Activated T-cell treated with anti-CD3 and anti-CD28 coated beads, Interleukin-2, amount 50 U/mL, for 24 hours (primary cell): ENCODE data around the gene CYB5D1.
A peak's percentile ranks its signal among the peaks of the same experiment; 100 is the strongest.

ENCODE experiments used
- DNase-seq: peaks from one replicate; pipeline ENCODE4 v3.0.0-alpha.2; 2020
- H3K27ac Mint-ChIP-seq: 2 replicates; pipeline ENCODE4 v1.8.0; 2020; ENCODE audit warnings: mild to moderate bottlenecking, mixed read lengths
- H3K27me3 Mint-ChIP-seq: 2 replicates; pipeline ENCODE4 v1.8.0; 2020; ENCODE audit warnings: mixed read lengths
- H3K36me3 Mint-ChIP-seq: 2 replicates; pipeline ENCODE4 v1.8.0; 2020; ENCODE audit warnings: low read depth, mixed read lengths
- H3K4me1 Mint-ChIP-seq: 2 replicates; pipeline ENCODE4 v1.8.0; 2020; ENCODE audit warnings: low read depth, mixed read lengths
- H3K4me3 Mint-ChIP-seq: 2 replicates; pipeline ENCODE4 v1.8.0; 2020; ENCODE audit warnings: mild to moderate bottlenecking, moderate library complexity, mixed read lengths
- H3K9me3 Mint-ChIP-seq: 2 replicates; pipeline ENCODE4 v1.8.0; 2020; ENCODE audit warnings: mixed read lengths

CYB5D1 gene

DNA sequence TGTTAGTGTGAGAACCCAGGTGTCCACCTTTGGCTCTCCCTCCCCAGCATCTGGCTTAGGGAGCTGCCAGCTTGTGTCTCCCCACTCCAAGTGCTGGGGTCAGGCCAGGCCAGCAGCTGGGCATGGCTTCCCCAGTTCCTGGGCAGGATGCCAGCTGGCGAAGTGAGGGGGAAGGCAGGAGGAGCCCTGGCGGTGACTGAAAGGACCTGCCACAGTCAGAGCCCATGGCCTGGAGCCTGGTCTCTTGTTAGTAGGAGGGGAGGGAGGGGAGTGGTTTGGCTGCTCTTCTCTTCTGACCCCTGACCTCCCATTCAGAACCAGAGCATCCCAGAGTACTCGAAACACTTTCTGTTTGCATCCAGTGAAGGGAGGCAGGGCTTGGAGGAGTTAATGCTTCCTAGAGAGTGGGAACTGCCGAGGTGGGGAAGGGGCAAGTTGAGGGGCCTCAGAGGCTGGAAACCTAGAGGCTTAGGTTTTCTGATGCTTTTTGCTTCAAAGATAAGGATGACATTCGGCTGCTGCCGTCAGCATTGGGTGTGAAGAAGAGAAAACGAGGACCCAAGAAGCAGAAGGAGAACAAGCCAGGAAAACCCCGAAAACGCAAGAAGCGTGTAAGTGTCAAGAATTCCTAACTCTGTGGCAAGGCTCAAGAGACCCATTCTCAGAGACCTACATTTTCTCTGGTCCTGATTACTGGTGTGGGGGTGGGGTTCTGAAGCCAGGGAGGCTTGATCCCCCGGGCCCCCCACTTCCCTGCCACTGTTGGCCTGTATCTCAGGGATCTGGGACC lies 31.6 kb downstream of the CYB5D1 start:
- DNase-seq, result no peak
- no peak overlapping the region for H3K27ac Mint-ChIP-seq
- no peak overlapping the region for H3K4me3 Mint-ChIP-seq
- peaks cover 8% of the 10 kb centered on the region for H3K4me1 Mint-ChIP-seq
- peaks cover 62% of the 10 kb centered on the region for H3K36me3 Mint-ChIP-seq
- no peaks in the 10 kb centered on the region for H3K27me3 Mint-ChIP-seq
- H3K9me3 Mint-ChIP-seq, result no peaks in the 10 kb centered on the region

DNA sequence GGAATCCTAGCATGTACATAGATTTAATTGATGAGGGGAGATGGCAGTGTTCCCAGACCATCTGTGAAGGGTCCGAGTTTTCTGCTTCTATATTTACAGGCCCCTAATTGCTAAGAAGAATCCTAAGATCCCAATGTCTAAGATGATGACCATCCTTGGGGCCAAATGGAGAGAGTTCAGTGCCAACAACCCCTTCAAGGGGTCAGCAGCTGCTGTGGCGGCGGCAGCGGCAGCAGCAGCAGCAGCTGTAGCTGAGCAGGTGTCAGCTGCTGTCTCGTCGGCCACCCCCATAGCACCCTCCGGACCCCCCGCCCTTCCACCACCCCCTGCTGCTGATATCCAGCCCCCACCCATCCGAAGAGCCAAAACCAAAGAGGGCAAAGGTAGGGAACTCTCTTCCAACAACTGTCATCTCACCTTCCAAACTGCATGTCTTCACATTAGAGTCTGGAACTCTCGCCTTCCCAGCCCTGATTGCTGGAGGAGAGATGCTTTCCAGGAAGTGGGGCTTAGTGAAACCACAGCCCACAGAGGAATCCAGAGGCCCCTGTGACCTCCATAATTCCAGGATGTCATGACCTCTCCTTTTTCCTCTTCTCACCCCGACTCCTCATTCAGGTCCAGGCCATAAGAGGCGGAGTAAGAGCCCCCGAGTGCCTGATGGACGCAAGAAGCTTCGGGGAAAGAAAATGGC lies 35.5 kb downstream of the CYB5D1 start:
- H3K27ac Mint-ChIP-seq, result peak overlapping the region; percentile 65
- H3K36me3 Mint-ChIP-seq, result peaks cover 88% of the 10 kb centered on the region
- DNase-seq, result no peak

DNA sequence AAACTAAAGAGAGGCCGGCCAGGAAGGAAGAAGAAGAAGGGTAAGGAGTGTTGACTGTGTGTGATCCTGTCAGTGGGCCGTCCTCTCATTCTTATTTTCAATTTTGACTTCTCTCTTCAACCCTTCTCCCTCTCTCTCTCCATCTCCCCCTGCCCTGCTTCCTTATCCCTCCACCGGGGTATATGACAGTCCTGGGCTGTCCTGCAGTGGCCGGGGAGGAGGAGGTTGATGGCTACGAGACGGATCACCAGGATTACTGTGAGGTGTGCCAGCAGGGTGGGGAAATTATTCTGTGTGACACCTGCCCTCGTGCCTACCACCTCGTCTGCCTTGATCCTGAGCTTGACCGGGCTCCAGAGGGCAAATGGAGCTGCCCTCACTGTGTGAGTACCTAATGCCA lies 36.4 kb downstream of the CYB5D1 start:
- H3K27me3 Mint-ChIP-seq, result no peaks in the 10 kb centered on the region
- H3K4me3 Mint-ChIP-seq, result no peak overlapping the region
- no peaks in the 10 kb centered on the region for H3K9me3 Mint-ChIP-seq
- peak overlapping the region; percentile 65 for H3K27ac Mint-ChIP-seq
- DNase-seq, result peak; percentile 19
- H3K36me3 Mint-ChIP-seq, result peaks cover 95% of the 10 kb centered on the region
- peaks cover 23% of the 10 kb centered on the region for H3K4me1 Mint-ChIP-seq

More for the DNA sequence above, 35.5 kb downstream of the CYB5D1 start:
- Mint-ChIP-seq H3K9me3 (no peaks in the 10 kb centered on the region), H3K4me3 (no peak overlapping the region), H3K4me1 (peaks cover 23% of the 10 kb centered on the region), H3K27me3 (no peaks in the 10 kb centered on the region)

DNA sequence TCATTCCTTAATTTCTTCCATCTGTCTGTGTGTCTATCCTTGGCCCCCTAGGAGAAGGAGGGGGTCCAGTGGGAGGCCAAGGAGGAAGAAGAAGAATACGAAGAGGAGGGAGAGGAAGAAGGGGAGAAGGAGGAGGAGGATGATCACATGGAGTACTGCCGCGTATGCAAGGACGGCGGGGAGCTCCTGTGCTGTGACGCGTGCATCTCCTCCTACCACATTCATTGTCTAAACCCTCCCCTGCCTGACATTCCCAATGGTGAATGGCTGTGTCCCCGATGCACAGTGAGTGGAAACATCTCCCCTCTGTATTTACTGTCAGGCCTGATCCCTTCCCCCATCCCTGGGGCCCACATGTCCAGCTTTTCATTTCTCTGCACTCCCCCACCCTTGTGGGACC lies 37.1 kb downstream of the CYB5D1 start:
- H3K4me3 Mint-ChIP-seq, result no peak overlapping the region

DNA sequence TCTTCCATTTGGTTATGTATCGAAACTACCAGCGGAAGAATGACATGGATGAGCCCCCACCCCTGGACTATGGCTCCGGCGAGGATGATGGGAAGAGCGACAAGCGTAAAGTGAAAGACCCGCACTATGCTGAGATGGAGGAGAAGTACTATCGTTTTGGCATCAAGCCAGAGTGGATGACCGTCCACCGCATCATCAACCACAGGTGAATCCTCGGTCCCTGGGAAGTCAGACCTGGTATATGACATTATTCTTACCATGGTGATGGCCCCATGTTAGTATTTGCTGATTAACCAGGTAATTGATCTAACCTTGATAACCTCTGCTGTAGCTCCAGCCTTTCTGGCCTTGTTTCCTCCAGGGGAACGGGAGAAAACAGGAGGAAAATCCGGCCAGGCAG lies 39.3 kb downstream of the CYB5D1 start:
- peak; percentile 13 for DNase-seq
- peaks cover 16% of the 10 kb centered on the region for H3K4me1 Mint-ChIP-seq
- no peaks in the 10 kb centered on the region for H3K9me3 Mint-ChIP-seq
- H3K36me3 Mint-ChIP-seq, result peaks cover 94% of the 10 kb centered on the region
- peak overlapping the region; percentile 81 for H3K27ac Mint-ChIP-seq
- H3K27me3 Mint-ChIP-seq, result no peaks in the 10 kb centered on the region
- no peak overlapping the region for H3K4me3 Mint-ChIP-seq

More for the DNA sequence above, 37.1 kb downstream of the CYB5D1 start:
- no peaks in the 10 kb centered on the region for H3K9me3 Mint-ChIP-seq
- H3K27ac Mint-ChIP-seq, result peak overlapping the region; percentile 39
- peaks cover 95% of the 10 kb centered on the region for H3K36me3 Mint-ChIP-seq
- peak; percentile 20 for DNase-seq
- H3K27me3 Mint-ChIP-seq, result no peaks in the 10 kb centered on the region
- H3K4me1 Mint-ChIP-seq, result peaks cover 23% of the 10 kb centered on the region

DNA sequence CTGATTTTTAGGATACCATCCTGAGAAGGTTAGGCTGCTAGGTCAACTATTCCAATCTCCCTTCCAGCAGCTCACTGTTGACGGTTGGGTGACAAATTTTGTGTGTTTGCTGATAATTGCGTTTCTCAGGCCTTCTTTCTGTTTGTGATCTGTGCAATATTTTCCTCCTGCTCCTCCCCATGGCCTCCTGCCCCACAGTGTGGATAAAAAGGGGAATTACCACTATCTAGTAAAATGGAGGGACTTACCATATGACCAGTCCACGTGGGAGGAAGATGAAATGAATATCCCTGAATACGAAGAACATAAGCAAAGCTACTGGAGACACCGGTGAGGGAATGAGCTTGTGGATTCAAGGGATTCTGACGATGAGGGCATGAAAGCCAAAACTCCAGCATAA lies 40.0 kb downstream of the CYB5D1 start:
- H3K36me3 Mint-ChIP-seq, result peaks cover 95% of the 10 kb centered on the region
- DNase-seq, result peak; percentile 28
- peak overlapping the region; percentile 81 for H3K27ac Mint-ChIP-seq
- peaks cover 16% of the 10 kb centered on the region for H3K4me1 Mint-ChIP-seq
- no peak overlapping the region for H3K4me3 Mint-ChIP-seq
- H3K27me3 Mint-ChIP-seq, result no peaks in the 10 kb centered on the region
- H3K9me3 Mint-ChIP-seq, result no peaks in the 10 kb centered on the region

DNA sequence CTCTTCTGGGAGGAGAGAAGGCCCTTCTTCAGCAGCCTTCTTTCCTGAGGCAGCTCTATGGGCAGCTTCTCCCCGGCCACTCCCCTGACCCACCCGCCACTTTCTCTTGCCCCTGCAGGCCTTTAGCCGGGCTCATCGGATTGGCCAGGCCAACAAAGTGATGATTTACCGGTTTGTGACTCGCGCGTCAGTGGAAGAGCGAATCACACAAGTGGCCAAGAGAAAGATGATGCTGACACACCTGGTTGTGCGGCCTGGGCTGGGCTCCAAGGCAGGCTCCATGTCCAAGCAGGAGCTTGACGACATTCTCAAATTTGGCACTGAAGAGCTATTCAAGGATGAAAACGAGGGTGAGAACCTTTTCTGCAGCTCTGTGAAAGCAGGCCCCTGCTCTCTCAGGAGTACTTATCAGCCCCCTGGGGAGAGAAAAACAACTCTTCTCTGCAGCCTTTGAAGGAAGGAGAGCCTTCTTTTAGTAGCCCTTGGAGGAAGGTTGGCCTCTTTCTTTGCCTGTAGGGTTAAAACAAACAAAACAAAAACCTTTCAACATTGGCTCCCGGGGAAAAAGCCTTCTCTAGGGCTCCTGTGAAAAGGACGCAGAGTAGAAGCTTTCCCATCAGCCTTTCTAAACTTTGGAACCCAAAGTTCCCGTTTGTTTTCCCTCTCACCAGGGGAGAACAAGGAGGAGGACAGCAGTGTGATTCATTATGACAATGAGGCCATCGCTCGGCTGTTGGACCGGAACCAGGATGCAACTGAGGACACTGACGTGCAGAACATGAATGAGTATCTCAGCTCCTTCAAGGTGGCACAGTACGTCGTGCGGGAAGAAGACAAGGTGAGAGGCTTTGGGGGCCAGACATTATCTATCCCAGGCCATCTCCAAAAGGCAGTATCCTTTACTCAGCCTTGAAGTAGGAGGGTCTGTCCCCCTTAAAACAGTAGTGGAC lies 45.6 kb downstream of the CYB5D1 start:
- H3K4me3 Mint-ChIP-seq, result no peak overlapping the region
- no peak for DNase-seq
- H3K9me3 Mint-ChIP-seq, result no peaks in the 10 kb centered on the region
- peak overlapping the region; percentile 74 for H3K27ac Mint-ChIP-seq
- H3K4me1 Mint-ChIP-seq, result no peaks in the 10 kb centered on the region
- H3K27me3 Mint-ChIP-seq, result no peaks in the 10 kb centered on the region
- H3K36me3 Mint-ChIP-seq, result peaks cover 98% of the 10 kb centered on the region

DNA sequence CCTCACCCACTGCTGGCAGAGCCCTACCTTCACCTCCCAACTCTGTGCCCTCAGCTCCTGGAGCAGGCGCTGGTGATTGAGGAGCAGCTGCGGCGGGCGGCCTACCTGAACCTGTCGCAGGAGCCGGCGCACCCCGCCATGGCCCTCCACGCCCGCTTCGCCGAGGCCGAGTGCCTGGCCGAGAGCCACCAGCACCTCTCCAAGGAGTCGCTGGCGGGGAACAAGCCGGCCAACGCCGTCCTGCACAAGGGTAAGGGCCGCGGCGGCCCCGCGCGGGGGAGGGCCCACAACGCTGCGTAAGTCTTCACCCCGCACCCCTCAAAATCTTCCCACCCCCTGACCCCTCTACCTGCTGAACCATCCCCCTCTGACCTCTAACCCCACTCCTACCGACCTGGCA lies 51.3 kb downstream of the CYB5D1 start:
- Mint-ChIP-seq H3K9me3 (no peaks in the 10 kb centered on the region), H3K27ac (peak overlapping the region; percentile 15), H3K4me3 (no peak overlapping the region), H3K4me1 (peaks cover 9% of the 10 kb centered on the region), H3K36me3 (peaks cover 89% of the 10 kb centered on the region), H3K27me3 (no peaks in the 10 kb centered on the region)
- no peak for DNase-seq

DNA sequence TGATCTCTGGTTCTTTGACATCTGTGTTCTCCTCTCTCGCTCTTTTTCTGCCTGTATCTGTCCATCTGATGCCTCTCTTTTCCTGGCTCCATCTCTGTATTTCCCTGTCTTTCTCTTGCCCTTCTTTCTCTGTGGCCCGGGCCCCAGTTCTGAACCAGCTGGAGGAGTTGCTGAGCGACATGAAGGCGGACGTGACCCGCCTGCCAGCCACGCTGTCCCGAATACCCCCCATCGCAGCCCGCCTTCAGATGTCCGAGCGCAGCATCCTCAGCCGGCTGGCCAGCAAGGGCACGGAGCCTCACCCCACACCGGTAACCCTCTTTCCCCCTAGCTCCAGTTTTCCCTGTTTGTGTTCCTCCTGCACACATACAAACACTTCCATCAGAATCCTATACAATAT lies 52.5 kb downstream of the CYB5D1 start:
- peaks cover 20% of the 10 kb centered on the region for H3K4me1 Mint-ChIP-seq
- DNase-seq, result no peak
- no peaks in the 10 kb centered on the region for H3K9me3 Mint-ChIP-seq
- H3K4me3 Mint-ChIP-seq, result no peak overlapping the region
- H3K36me3 Mint-ChIP-seq, result peaks cover 85% of the 10 kb centered on the region
- H3K27ac Mint-ChIP-seq, result peak overlapping the region; percentile 15
- H3K27me3 Mint-ChIP-seq, result no peaks in the 10 kb centered on the region

DNA sequence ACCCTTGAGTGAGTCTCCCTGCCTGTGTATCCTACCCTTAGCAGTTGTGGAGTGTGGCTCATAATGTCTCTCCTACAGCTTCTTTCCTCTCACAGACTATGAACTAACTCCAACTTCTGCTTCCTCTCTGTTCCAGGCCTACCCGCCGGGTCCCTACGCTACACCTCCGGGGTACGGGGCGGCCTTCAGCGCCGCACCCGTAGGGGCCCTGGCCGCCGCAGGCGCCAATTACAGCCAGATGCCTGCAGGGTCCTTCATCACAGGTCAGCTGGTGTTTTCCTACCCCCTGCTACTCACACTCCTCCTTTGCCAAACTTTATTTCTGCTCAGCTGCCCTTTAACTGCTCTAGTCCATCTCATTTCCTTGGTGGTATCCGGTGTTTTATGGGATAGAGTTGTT lies 52.9 kb downstream of the CYB5D1 start:
- H3K4me1 Mint-ChIP-seq, result peaks cover 24% of the 10 kb centered on the region

DNA sequence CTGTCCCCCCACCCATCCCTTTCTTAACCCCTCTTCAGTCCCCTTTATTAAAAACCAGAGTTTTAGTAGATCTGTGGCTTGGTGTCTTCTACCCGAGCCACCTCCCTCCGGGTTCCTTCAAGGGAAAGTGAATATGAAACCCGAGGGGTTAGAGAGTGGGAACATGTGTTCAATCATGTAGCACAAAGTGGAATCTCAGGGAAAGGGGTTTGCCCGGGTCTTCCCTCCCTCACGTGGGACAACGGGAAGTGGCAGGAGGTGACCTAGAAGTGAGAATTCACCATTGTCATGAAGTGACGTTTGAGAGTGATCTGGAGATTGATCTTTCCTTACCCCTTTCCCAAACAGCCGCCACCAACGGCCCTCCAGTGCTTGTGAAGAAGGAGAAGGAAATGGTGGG lies 53.3 kb downstream of the CYB5D1 start:
- DNase-seq, result no peak
- Mint-ChIP-seq H3K9me3 (no peaks in the 10 kb centered on the region), H3K27me3 (no peaks in the 10 kb centered on the region), H3K4me1 (peaks cover 24% of the 10 kb centered on the region), H3K4me3 (no peak overlapping the region), H3K27ac (peak overlapping the region; percentile 87), H3K36me3 (peaks cover 81% of the 10 kb centered on the region)

More for the DNA sequence above, 52.9 kb downstream of the CYB5D1 start:
- DNase-seq, result no peak
- H3K36me3 Mint-ChIP-seq, result peaks cover 85% of the 10 kb centered on the region
- H3K27ac Mint-ChIP-seq, result peak overlapping the region; percentile 87
- H3K4me3 Mint-ChIP-seq, result no peak overlapping the region
- no peaks in the 10 kb centered on the region for H3K9me3 Mint-ChIP-seq
- no peaks in the 10 kb centered on the region for H3K27me3 Mint-ChIP-seq
